Common myeloid progenitor, CD34-positive (primary cell): ENCODE results near the gene OR8B3.

Experiments used
- CTCF ChIA-PET: fragments of 350-600 bp; sonication (Branson Sonifier 250); formaldehyde crosslinking; loops from one replicate; lab custom pipeline; 2021; ENCODE audit warnings: antibody characterized with exemption; lab: Charles Lee
- POLR2A ChIA-PET: fragments of 350-600 bp; sonication (Branson Sonifier 250); formaldehyde crosslinking; loops from one replicate; lab custom pipeline; 2021; ENCODE audit warnings: antibody characterized with exemption; lab: Charles Lee
- DNase-seq, 3 donors: peaks; one replicate each; pipeline versions ENCODE4 v3.0.0 to v3.0.0-alpha.2; 2013
- H3K27ac ChIP-seq, 2 experiments: 1 replicate in 1 of 2; 2 replicates in 1 of 2; pipeline ENCODE4 v1.7.0; 2013; ENCODE audit warnings: inconsistent platforms in 2 of 2, low read length in 2 of 2, mild to moderate bottlenecking in 2 of 2, low read depth in 1 of 2, moderate library complexity in 1 of 2; ENCODE audit not compliant: severe bottlenecking in 2 of 2, insufficient read depth in 1 of 2, poor library complexity in 1 of 2
- H3K27me3 ChIP-seq, 5 experiments: replicated peaks in 2 of 5; 1 replicate in 3 of 5; 2 replicates in 2 of 5; pipeline versions ENCODE4 v1.6.1 to v1.7.0; 2013; ENCODE audit warnings: low read length in 4 of 5, mild to moderate bottlenecking in 2 of 5, moderate library complexity in 2 of 5, inconsistent platforms in 1 of 5; ENCODE audit not compliant: insufficient read depth in 5 of 5, control insufficient read depth in 4 of 5
- H3K36me3 ChIP-seq, 4 experiments: 1 replicate in 2 of 4; 2 replicates in 2 of 4; pipeline versions ENCODE4 v1.6.1 to v1.7.0; 2013; ENCODE audit warnings: low read length in 3 of 4, control low read depth in 1 of 4, mild to moderate bottlenecking in 1 of 4; ENCODE audit not compliant: control insufficient read depth in 4 of 4, insufficient read depth in 4 of 4
- H3K4me1 ChIP-seq, 4 experiments: 1 replicate in 3 of 4; 2 replicates in 1 of 4; pipeline versions ENCODE4 v1.6.1 to v1.7.1; 2013; ENCODE audit warnings: low read length in 3 of 4, mild to moderate bottlenecking in 3 of 4, control low read depth in 1 of 4, inconsistent platforms in 1 of 4, moderate library complexity in 1 of 4; ENCODE audit not compliant: control insufficient read depth in 4 of 4, insufficient read depth in 4 of 4; ENCODE audit errors: control extremely low read depth in 1 of 4
- H3K4me3 ChIP-seq, 7 experiments: 1 replicate in 4 of 7; 2 replicates in 3 of 7; pipeline versions ENCODE4 v1.5.1 to v1.7.0; 2013; ENCODE audit warnings: mild to moderate bottlenecking in 7 of 7, low read length in 6 of 7, moderate library complexity in 6 of 7, inconsistent platforms in 2 of 7, low read depth in 2 of 7, control low read depth in 1 of 7; ENCODE audit not compliant: insufficient read depth in 4 of 7, control insufficient read depth in 1 of 7; ENCODE audit errors: extremely low read depth in 1 of 7
- H3K9me3 ChIP-seq, 5 experiments: 1 replicate in 4 of 5; 2 replicates in 1 of 5; pipeline versions ENCODE4 v1.6.1 to v1.7.1; 2013; ENCODE audit warnings: low read length in 4 of 5, mild to moderate bottlenecking in 2 of 5, inconsistent platforms in 1 of 5, low read depth in 1 of 5, moderate library complexity in 1 of 5; ENCODE audit not compliant: control insufficient read depth in 4 of 5, insufficient read depth in 2 of 5; ENCODE audit errors: control extremely low read depth in 1 of 5
- WGBS: methylation state at CpG from one replicate; pipeline ENCODE4 v1.1.5; 2013; ENCODE audit not compliant: insufficient coverage; 5-methylcytosine and 5-hydroxymethylcytosine counted together

The OR8B3 gene

GRCh38 chr11:124380585-124380984, 18.2 kb downstream of the OR8B3 start:
- DNase-seq: peak in 2 of 3 donors; percentile 4 to 5
- ChIA-PET CTCF (no interaction called here), POLR2A (no interaction called here)
- Histone ChIP-seq H3K27ac (no peak overlapping the region), H3K27me3 (no peaks in the 10 kb centered on the region), H3K36me3 (no peaks in the 10 kb centered on the region), H3K9me3 (peaks cover 0 to 4% (median 0%) of the 10 kb centered on the region in 5 experiments), H3K4me3 (no peak overlapping the region), H3K4me1 (no peaks in the 10 kb centered on the region)
- no CpG with 5 or more reads among the region's 2 CpGs for WGBS

- no peaks in the 10 kb centered on the region for H3K27me3 ChIP-seq
- 94% methylated on average over 2 of the region's 3 CpGs for WGBS
- H3K27ac ChIP-seq: no peak overlapping the region
- peaks cover 0 to 8% (median 0%) of the 10 kb centered on the region in 5 experiments for H3K9me3 ChIP-seq
- no peak overlapping the region for H3K4me3 ChIP-seq
- ChIA-PET POLR2A (no interaction called here), CTCF (no interaction called here)
- no peak for DNase-seq
- no peaks in the 10 kb centered on the region for H3K36me3 ChIP-seq
- no peaks in the 10 kb centered on the region for H3K4me1 ChIP-seq
Observed at GRCh38 chr11:124376280-124376679, 22.5 kb downstream of the OR8B3 start.

- Histone ChIP-seq H3K4me3 (no peak overlapping the region), H3K9me3 (peaks cover 0 to 2% (median 0%) of the 10 kb centered on the region in 5 experiments), H3K36me3 (no peaks in the 10 kb centered on the region), H3K27me3 (peaks cover 0 to 5% (median 0%) of the 10 kb centered on the region in 5 experiments), H3K27ac (no peak overlapping the region), H3K4me1 (no peaks in the 10 kb centered on the region)
- DNase-seq: no peak
- ChIA-PET POLR2A (no interaction called here), CTCF (no interaction called here)
- WGBS: 25% methylated on average over 1 of the region's 2 CpGs
Observed at GRCh38 chr11:124359566-124359965, 39.3 kb downstream of the OR8B3 start.

- H3K27me3 ChIP-seq: no peaks in the 10 kb centered on the region
- DNase-seq: no peak
- H3K36me3 ChIP-seq: no peaks in the 10 kb centered on the region
- no peak overlapping the region for H3K4me3 ChIP-seq
- H3K4me1 ChIP-seq: no peaks in the 10 kb centered on the region
- WGBS: 100% methylated on average over 1 of the region's 3 CpGs
- H3K9me3 ChIP-seq: no peaks in the 10 kb centered on the region
- CTCF ChIA-PET: no interaction called here
- POLR2A ChIA-PET: no interaction called here
- H3K27ac ChIP-seq: no peak overlapping the region
Observed at GRCh38 chr11:124346311-124346955, 52.4 kb downstream of the OR8B3 start.
